HG03045 (cell line): ENCODE results near the gene IGFL2.
"Not testable (repeated sequence)": the region's sequence is repeated elsewhere in the genome, so short reads cannot be mapped to it uniquely, and the experiment has no call there.

Experiments used
- ATAC-seq: cut with Tn5 transposase; IDR thresholded peaks from one replicate; pipeline ENCODE4 v1.9.1; 2021; ENCODE audit warnings: mild to moderate bottlenecking, moderate library complexity; ENCODE audit not compliant: unreplicated experiment

IGFL2 gene

GRCh38 chr19:46206682-46207081 is 58.6 kb downstream of the IGFL2 start:
- no peak for ATAC-seq

GRCh38 chr19:46207858-46208257 is 59.8 kb downstream of the IGFL2 start:
- not testable (repeated sequence) for ATAC-seq

- no peak for ATAC-seq
These were observed 61.0 kb downstream of the IGFL2 start for GRCh38 chr19:46209051-46209450.

GRCh38 chr19:46209472-46209871 is 61.4 kb downstream of the IGFL2 start:
- ATAC-seq, result no peak

- ATAC-seq, result no peak
These were observed 62.6 kb downstream of the IGFL2 start for GRCh38 chr19:46210669-46211068.
